ENCODE data around the gene SNX25.
A peak's percentile ranks its signal among the peaks of the same experiment; 100 is the strongest.

The SNX25 gene

DNA sequence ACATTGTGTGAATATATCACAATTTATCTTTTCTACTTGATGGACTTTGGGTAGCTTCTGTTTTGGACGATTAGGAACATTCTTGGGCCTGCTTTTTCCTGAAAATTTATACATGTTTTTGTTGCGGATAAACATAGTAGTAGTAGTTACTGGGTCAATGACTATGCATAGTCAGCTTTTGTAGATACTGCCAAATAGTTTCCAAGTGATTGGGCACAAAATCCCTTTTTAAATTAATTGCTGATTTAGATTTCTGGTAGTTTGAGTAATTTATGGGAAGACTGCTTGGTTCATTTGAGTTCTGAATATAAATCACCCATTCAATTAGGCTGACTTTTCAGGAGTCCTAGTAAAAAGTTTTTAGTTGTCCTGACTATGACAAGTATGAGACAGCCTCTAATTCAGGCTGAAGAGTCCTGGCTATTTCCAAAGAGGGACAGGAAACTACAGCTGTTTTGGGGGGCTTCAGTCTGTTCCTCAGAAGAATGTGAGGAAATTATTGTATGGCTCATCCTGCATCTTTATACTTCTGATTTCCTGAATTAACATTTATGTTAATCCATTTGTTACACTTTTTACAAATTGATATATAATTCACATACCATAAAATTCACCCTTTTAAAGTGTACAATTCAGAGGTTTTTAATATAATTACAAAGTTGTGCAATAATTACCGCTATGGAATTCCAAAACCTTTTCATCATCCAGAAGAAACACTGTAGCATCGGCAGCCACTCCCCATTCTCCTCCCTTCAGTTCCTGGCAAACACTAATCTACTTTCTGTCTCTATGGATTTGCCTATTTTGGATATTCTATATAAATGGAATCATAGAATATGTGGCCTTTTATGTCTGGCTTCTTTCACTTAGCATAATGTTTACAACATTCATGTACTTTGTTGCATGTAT, 172.1 kb downstream of the SNX25 start:
- Histone ChIP-seq H3K27me3 (no peaks in the 10 kb centered on the region), H3K36me3 (peaks cover 15% of the 10 kb centered on the region), H4K20me1 (no peaks in the 10 kb centered on the region), H3K4me3 (no peak overlapping the region), H3K4me2 (no peak overlapping the region), H3K9ac (no peak overlapping the region), H3K27ac (no peak overlapping the region), H3K4me1 (peaks cover 22% of the 10 kb centered on the region), H3K9me3 (peaks cover 26% of the 10 kb centered on the region)
- no peak for TF ChIP-seq Cebpa-rat (IDR thresholded peaks at IDR 0.05)

DNA sequence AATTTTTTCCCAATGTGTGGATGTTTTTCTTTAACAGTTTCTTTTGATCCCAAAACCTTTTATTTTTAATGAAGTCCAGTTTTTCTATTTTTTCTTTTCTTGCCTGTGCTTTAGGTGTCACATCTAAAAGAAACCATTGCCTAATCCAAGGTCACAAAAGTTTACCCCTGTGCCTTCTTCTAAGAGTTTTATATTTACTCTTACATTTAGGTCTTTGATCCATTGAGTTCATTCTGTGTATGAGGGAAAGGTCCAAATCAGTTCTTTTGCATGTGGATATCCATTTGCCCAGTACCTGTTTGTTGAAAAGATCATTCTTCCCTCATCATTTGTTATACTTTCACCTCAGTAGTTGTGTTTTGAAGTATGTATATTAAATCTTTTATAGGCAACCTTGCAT, 173.4 kb downstream of the SNX25 start:
- Histone ChIP-seq H3K27me3 (no peaks in the 10 kb centered on the region), H3K4me2 (no peak overlapping the region), H3K4me1 (peaks cover 22% of the 10 kb centered on the region), H4K20me1 (no peaks in the 10 kb centered on the region), H3K36me3 (peaks cover 10% of the 10 kb centered on the region; the same call in 1 of the 2 replicates), H3K4me3 (no peak overlapping the region), H3K27ac (no peak overlapping the region), H3K9ac (no peak overlapping the region), H3K9me3 (peaks cover 26% of the 10 kb centered on the region)
- TF ChIP-seq Cebpa-rat (IDR thresholded peaks at IDR 0.05), result no peak

DNA sequence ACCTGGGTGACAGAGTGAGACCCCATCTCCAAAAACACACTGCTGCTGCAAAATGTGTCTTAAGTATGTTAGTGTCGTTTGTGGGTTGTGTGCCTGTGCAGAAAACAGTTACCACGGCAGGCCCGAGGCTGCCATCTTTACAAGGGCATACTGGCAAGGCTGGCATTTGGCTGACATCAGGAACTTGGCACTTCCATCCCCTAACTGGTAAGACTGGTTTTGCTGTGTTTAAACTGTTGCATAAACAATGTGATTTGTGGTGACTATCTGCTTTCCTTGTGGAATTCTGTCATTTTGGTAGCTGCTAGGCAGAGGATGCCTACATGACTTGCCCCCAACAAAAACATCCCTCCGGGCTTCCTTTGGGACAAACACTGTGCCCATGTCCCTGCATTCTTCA, 174.1 kb downstream of the SNX25 start:
- Histone ChIP-seq H3K4me2 (peak overlapping the region; percentile 80; the same call in 1 of the 2 replicates), H3K36me3 (peaks cover 10% of the 10 kb centered on the region; the same call in 1 of the 2 replicates), H3K9me3 (peaks cover 26% of the 10 kb centered on the region), H3K27me3 (no peaks in the 10 kb centered on the region), H3K9ac (no peak overlapping the region), H4K20me1 (no peaks in the 10 kb centered on the region), H3K4me3 (no peak overlapping the region), H3K4me1 (peaks cover 22% of the 10 kb centered on the region), H3K27ac (no peak overlapping the region)
- no peak for TF ChIP-seq Cebpa-rat (IDR thresholded peaks at IDR 0.05)

DNA sequence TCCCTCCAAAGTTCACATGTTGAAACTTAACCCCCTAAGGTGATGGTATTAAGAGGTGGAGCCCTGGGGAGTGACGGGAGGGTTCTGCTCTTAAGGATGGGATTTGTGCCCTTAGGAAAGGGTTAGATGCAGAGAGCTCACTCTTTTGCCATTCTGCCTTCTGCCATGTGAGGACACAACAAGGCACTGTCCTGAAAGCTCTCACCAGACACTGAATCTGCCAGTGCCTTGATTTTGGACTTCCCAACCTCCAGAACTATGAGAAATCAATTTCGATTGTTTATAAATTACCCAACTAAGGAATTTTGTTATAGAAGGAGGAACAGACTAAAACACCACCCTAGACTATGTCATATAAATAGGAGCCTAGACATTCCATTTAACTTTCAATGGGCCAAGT, 174.7 kb downstream of the SNX25 start:
- no peak overlapping the region for H3K27ac ChIP-seq
- H4K20me1 ChIP-seq, result no peaks in the 10 kb centered on the region
- H3K27me3 ChIP-seq, result no peaks in the 10 kb centered on the region
- H3K4me1 ChIP-seq, result peaks cover 22% of the 10 kb centered on the region
- no peak for TF ChIP-seq Cebpa-rat (IDR thresholded peaks at IDR 0.05)
- peaks cover 26% of the 10 kb centered on the region for H3K9me3 ChIP-seq
- H3K4me3 ChIP-seq, result no peak overlapping the region
- H3K9ac ChIP-seq, result no peak overlapping the region
- H3K36me3 ChIP-seq, result peaks cover 10% of the 10 kb centered on the region; the same call in 1 of the 2 replicates
- H3K4me2 ChIP-seq, result peak overlapping the region; percentile 80

DNA sequence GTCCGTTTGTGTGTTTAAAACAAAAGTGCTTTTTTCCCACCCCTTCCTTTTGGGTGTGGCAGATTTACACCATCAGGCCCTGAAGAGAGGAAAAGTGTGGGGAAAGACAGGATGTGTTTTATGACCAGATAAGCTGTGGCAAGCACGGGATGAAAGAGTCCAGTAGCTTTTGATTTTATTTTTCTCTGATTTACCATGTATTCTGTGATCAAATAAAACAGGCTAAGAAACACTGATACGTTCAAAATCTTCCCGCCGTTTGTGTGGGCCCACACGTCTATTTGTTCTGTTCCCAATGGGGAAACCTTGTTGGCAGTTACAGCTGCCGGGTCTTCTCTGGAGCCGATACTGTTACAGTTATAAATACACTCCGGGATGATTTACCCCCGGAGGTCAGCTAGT, 175.5 kb downstream of the SNX25 start:
- no peak for TF ChIP-seq Cebpa-rat (IDR thresholded peaks at IDR 0.05)
- peaks cover 10% of the 10 kb centered on the region; the same call in 1 of the 2 replicates for H3K36me3 ChIP-seq
- no peaks in the 10 kb centered on the region for H4K20me1 ChIP-seq
- peak overlapping the region; percentile 57; the same call in 1 of the 2 replicates for H3K9ac ChIP-seq
- H3K9me3 ChIP-seq, result peaks cover 22% of the 10 kb centered on the region
- peaks cover 22% of the 10 kb centered on the region for H3K4me1 ChIP-seq
- peak overlapping the region; percentile 58; the same call in 1 of the 2 replicates for H3K27ac ChIP-seq
- peak overlapping the region; percentile 46; the same call in 1 of the 2 replicates for H3K4me3 ChIP-seq
- H3K4me2 ChIP-seq, result peak overlapping the region; percentile 80
- no peaks in the 10 kb centered on the region for H3K27me3 ChIP-seq

DNA sequence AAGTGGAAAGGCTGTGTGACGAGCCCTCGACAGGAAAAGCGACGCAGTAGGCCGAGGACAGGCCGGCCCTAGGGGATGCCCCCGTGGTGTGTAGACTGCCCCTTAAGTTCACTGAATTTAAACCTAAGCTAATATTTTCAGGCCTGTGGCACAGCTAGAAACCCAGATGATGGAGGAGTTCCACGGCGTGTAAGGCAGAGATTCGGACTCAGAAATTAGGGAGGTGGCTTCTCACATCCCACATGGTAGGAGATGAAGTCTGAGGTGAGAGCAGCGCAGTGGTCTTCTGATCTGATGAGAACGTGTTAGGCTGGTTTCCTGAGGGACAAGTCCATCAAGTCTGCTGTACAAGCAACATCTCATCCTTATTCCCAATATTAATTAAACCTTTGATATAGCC, 178.6 kb downstream of the SNX25 start:
- TF ChIP-seq Cebpa-rat (IDR thresholded peaks at IDR 0.05), result no peak
- H3K27me3 ChIP-seq, result no peaks in the 10 kb centered on the region
- H4K20me1 ChIP-seq, result no peaks in the 10 kb centered on the region
- peaks cover 33% of the 10 kb centered on the region for H3K4me1 ChIP-seq
- H3K9me3 ChIP-seq, result peaks cover 12% of the 10 kb centered on the region; the same call in 1 of the 2 replicates
- no peak overlapping the region for H3K4me2 ChIP-seq
- H3K4me3 ChIP-seq, result no peak overlapping the region
- no peak overlapping the region for H3K9ac ChIP-seq
- H3K36me3 ChIP-seq, result peaks cover 5% of the 10 kb centered on the region; the same call in 1 of the 2 replicates
- no peak overlapping the region for H3K27ac ChIP-seq

DNA sequence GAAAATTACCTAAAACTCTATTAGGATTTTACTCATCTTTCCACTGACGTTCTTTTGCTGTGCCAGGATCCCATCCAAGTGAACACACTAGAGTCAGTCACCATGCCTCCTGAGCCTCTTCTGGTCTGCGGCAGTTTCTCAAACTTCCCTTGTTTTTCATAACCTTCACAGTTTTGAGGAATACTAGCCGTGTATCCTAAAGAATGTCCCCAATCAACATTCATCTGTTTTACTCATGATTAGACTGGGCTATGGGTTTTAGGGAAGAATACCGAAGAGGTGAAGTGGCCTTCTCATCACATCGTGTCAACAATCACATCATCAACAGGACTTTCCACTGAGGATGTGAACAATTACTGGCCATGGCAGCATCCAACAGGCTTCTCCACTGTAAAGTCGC, 181.5 kb downstream of the SNX25 start:
- no peak for TF ChIP-seq Cebpa-rat (IDR thresholded peaks at IDR 0.05)
- H3K9ac ChIP-seq, result no peak overlapping the region
- no peak overlapping the region for H3K4me2 ChIP-seq
- no peak overlapping the region for H3K4me3 ChIP-seq
- H4K20me1 ChIP-seq, result no peaks in the 10 kb centered on the region
- H3K27me3 ChIP-seq, result no peaks in the 10 kb centered on the region
- H3K36me3 ChIP-seq, result no peaks in the 10 kb centered on the region; the same call in 1 of the 2 replicates
- no peak overlapping the region for H3K27ac ChIP-seq
- no peaks in the 10 kb centered on the region for H3K9me3 ChIP-seq
- H3K4me1 ChIP-seq, result peaks cover 34% of the 10 kb centered on the region

DNA sequence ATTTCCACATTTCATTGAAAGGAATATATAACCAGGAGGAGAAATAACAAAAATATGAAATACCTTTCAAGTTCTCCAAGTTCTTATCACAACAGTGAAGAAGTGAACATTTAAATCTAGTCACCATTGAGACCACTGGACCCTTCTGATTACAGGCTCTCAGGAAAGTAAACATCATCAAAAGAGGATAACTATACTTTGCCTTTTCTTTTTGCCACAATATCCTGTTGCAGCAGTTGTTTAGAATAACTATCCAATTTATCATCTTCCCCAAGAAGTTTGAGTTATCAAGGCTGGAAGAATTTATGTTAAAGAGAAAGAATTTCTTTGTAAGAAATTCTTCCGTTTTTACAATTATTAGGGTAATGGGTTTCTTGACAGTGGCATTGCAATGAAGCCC, 182.8 kb downstream of the SNX25 start:
- H3K9ac ChIP-seq, result no peak overlapping the region
- H3K27ac ChIP-seq, result no peak overlapping the region
- no peaks in the 10 kb centered on the region for H3K9me3 ChIP-seq
- H3K4me3 ChIP-seq, result no peak overlapping the region
- no peak for TF ChIP-seq Cebpa-rat (IDR thresholded peaks at IDR 0.05)
- H3K4me2 ChIP-seq, result peak overlapping the region; percentile 90; the same call in 1 of the 2 replicates
- peaks cover 39% of the 10 kb centered on the region for H3K4me1 ChIP-seq
- H3K36me3 ChIP-seq, result no peaks in the 10 kb centered on the region; the same call in 1 of the 2 replicates
- peaks cover 4% of the 10 kb centered on the region; the same call in 1 of the 2 replicates for H4K20me1 ChIP-seq
- no peaks in the 10 kb centered on the region for H3K27me3 ChIP-seq

DNA sequence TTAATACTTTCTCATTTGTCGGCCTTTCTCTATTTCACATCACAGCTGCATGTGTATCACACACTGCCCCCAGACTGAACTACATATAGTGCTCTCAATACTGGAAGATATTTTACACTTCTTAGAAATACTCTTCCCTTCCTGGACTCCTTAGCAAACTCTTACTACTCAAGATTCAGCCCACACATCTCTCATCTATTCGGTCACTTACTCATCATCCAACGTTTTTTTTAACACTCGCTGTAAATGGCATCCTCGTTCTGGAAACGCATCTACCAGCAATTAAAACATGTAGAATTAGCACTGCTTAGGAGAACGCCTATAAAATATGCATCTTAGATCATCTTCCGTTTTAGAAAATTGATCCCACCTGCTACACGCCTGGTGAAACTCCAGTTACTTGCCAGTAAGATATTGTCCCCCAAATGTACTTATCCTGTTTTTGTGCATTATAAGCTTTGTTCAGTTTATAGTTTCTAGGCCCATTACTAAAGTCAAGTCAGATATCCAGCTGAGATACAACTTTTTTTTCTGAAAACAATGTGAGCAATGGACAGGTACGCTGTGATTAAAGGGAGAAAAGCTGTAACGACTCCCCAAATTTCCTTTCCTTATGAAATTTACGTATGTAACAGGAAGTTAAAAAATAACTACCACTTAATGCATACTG, 185.3 kb downstream of the SNX25 start:
- H3K27me3 ChIP-seq, result no peaks in the 10 kb centered on the region
- peaks cover 7% of the 10 kb centered on the region for H3K36me3 ChIP-seq
- H3K9ac ChIP-seq, result peak overlapping the region; percentile 84
- no peak for TF ChIP-seq Cebpa-rat (IDR thresholded peaks at IDR 0.05)
- peak overlapping the region; percentile 88; the same call in 1 of the 2 replicates for H3K27ac ChIP-seq
- H3K4me3 ChIP-seq, result peak overlapping the region; percentile 93
- no peaks in the 10 kb centered on the region for H3K9me3 ChIP-seq
- peaks cover 65% of the 10 kb centered on the region for H3K4me1 ChIP-seq
- peak overlapping the region; percentile 90 for H3K4me2 ChIP-seq
- H4K20me1 ChIP-seq, result peaks cover 5% of the 10 kb centered on the region; the same call in 1 of the 2 replicates

Measured in BLaER1 (cell line).